B cell (primary cell): ENCODE data around the gene SPOP. TPM values are rescaled to one million over a fixed set of nuclear protein-coding genes. Genes with fewer than 3 reads are reported as not detected.

Source experiments
- ATAC-seq: fragments of 200-7000 bp; cut with Tn5 transposase; one replicate; pipeline ENCODE4 v1.10.0; 2021; ENCODE audit warnings: low read depth, mild to moderate bottlenecking, moderate number of reproducible peaks, moderate library complexity
- CTCF ChIA-PET: fragments of 350-600 bp; sonication (Branson Sonifier 250); formaldehyde crosslinking; loops from one replicate; lab custom pipeline; 2021; ENCODE audit warnings: antibody characterized with exemption, inconsistent platforms; lab: Charles Lee
- POLR2A ChIA-PET: fragments of 350-600 bp; sonication (Branson Sonifier 250); formaldehyde crosslinking; loops from one replicate; lab custom pipeline; 2021; ENCODE audit warnings: antibody characterized with exemption; lab: Charles Lee
- DNase-seq: peaks from one replicate; pipeline ENCODE4 v3.0.0; 2013
- H2AFZ ChIP-seq: 2 replicates; pipeline ENCODE4 v1.6.1; 2012; ENCODE audit warnings: mild to moderate bottlenecking, low read depth, low read length; ENCODE audit not compliant: insufficient read depth, poor library complexity, severe bottlenecking
- H3K27ac ChIP-seq, 2 donors: 1 replicate in 1 of 2; 2 replicates in 1 of 2; pipeline ENCODE4 v1.5.1; 2012 to 2013; ENCODE audit warnings: low read length in 2 of 2, mild to moderate bottlenecking in 2 of 2, moderate library complexity in 1 of 2
- H3K27me3 ChIP-seq, 4 experiments: fragments of 200-600 bp in 1 of 4; sonication (generic) in 1 of 4; replicated peaks in 1 of 4; 1 replicate in 2 of 4; 2 replicates in 2 of 4; pipeline versions ENCODE4 v1.6.1 to v1.7.0; 2013 to 2016; ENCODE audit warnings: low read length in 3 of 4, mild to moderate bottlenecking in 2 of 4, mixed read lengths in 1 of 4, moderate library complexity in 1 of 4; ENCODE audit not compliant: insufficient read depth in 4 of 4, control insufficient read depth in 3 of 4; ENCODE audit errors: control extremely low read depth in 1 of 4
- H3K36me3 ChIP-seq, 2 experiments: replicated peaks in 1 of 2; 1 replicate in 1 of 2; 2 replicates in 1 of 2; pipeline versions ENCODE4 v1.6.1 to v1.7.1; 2013; ENCODE audit warnings: low read length in 1 of 2; ENCODE audit not compliant: insufficient read depth in 2 of 2, control insufficient read depth in 1 of 2; ENCODE audit errors: control extremely low read depth in 1 of 2, extremely low read depth in 1 of 2
- H3K4me1 ChIP-seq, 2 donors: fragments of 200-600 bp in 1 of 2; sonication (generic) in 1 of 2; 1 replicate in 1 of 2; 2 replicates in 1 of 2; pipeline versions ENCODE4 v1.5.1 to v1.6.1; 2013 to 2017; ENCODE audit warnings: low read length in 2 of 2; ENCODE audit not compliant: control insufficient read depth in 2 of 2, insufficient read depth in 2 of 2
- H3K4me2 ChIP-seq: replicated peaks from 2 replicates; pipeline ENCODE3; 2012; ENCODE audit warnings: mild to moderate bottlenecking, low read depth, low read length; ENCODE audit not compliant: poor library complexity, severe bottlenecking
- H3K4me3 ChIP-seq, 5 experiments: fragments of 200-600 bp in 1 of 5; sonication (generic) in 1 of 5; 1 replicate in 3 of 5; 2 replicates in 2 of 5; pipeline versions ENCODE4 v1.5.1 to v1.7.0; 2011 to 2016; ENCODE audit warnings: low read length in 4 of 5, mild to moderate bottlenecking in 4 of 5, low read depth in 2 of 5, control low read depth in 1 of 5, moderate library complexity in 1 of 5; ENCODE audit not compliant: insufficient read depth in 1 of 5; ENCODE audit errors: control extremely low read depth in 1 of 5, extremely low read depth in 1 of 5
- H3K79me2 ChIP-seq: fragments of 200-600 bp; sonication (generic); one replicate; pipeline ENCODE4 v1.6.0; 2016; ENCODE audit warnings: low read length; ENCODE audit not compliant: control insufficient read depth, insufficient read depth
- H3K9ac ChIP-seq: fragments of 200-600 bp; sonication (generic); 2 replicates; pipeline ENCODE4 v1.6.1; 2017; ENCODE audit warnings: mild to moderate bottlenecking, low read length, moderate library complexity
- H3K9me3 ChIP-seq, 3 donors: one replicate each; pipeline versions ENCODE4 v1.6.1 to v1.7.1; 2013; ENCODE audit warnings: low read length in 2 of 3; ENCODE audit not compliant: control insufficient read depth in 2 of 3, insufficient read depth in 1 of 3; ENCODE audit errors: control extremely low read depth in 1 of 3
- H4K20me1 ChIP-seq: 2 replicates; pipeline ENCODE4 v1.6.0; 2012; ENCODE audit warnings: mild to moderate bottlenecking, low read length; ENCODE audit not compliant: insufficient read depth, control insufficient read depth, poor library complexity, severe bottlenecking
- H3K27ac Mint-ChIP-seq: one replicate; pipeline ENCODE4 v1.8.0; 2021; ENCODE audit warnings: mixed read lengths
- H3K27me3 Mint-ChIP-seq: one replicate; pipeline ENCODE4 v1.8.0; 2021; ENCODE audit warnings: mixed read lengths
- H3K4me1 Mint-ChIP-seq: one replicate; pipeline ENCODE4 v1.8.0; 2021; ENCODE audit warnings: mixed read lengths
- H3K4me3 Mint-ChIP-seq: one replicate; pipeline ENCODE4 v1.8.0; 2021; ENCODE audit warnings: mixed read lengths
- H3K9me3 Mint-ChIP-seq: one replicate; pipeline ENCODE4 v1.8.0; 2022; ENCODE audit warnings: mixed read lengths; ENCODE audit not compliant: insufficient read depth
- EZH2 ChIP-seq: IDR thresholded peaks from 2 replicates; pipeline ENCODE4 v1.6.1; 2012; ENCODE audit warnings: borderline replicate concordance, low read depth, mild to moderate bottlenecking, moderate library complexity, low read length; ENCODE audit not compliant: insufficient read depth, poor library complexity, severe bottlenecking
- WGBS: methylation state at CpG from one replicate; pipeline ENCODE4 v1.1.5; 2013; ENCODE audit warnings: missing lambda C conversion rate; ENCODE audit not compliant: insufficient coverage; 5-methylcytosine and 5-hydroxymethylcytosine counted together
- intact Hi-C: fragments of 100-400 bp; cut with micrococcal nuclease; formaldehyde crosslinking; loops from one replicate; pipeline ENCODE4 v1.10.0; 2022
- polyA plus RNA-seq: library from polyadenylated mRNA; depleted of rRNA; stranded (reverse); fragments of >200 nt; gene quantifications from 2 replicates; pipeline ENCODE4 v1.2.3, GENCODE V29; 2012
- total RNA-seq, 2 donors: library from RNA; stranded (reverse); fragments of 120-200 nt in 1 of 2; gene quantifications; 1 replicate in 1 of 2; 2 replicates in 1 of 2; pipeline versions ENCODE4 v1.2.3 to v1.2.4, GENCODE V29; 2013 to 2022
- TF ChIP-seq, protein P1 (sequence below): fragments of 200-600 bp; IDR thresholded peaks from one replicate; pipeline ENCODE4 v1.8.0; 2022; ENCODE audit warnings: antibody characterized with exemption, mild to moderate bottlenecking

Gene SPOP
- total and polyA plus RNA-seq, 2 donors (not counting 1 experiment from before 2014, with no cell fraction given) = 27.0 to 72.1 TPM

DNA sequence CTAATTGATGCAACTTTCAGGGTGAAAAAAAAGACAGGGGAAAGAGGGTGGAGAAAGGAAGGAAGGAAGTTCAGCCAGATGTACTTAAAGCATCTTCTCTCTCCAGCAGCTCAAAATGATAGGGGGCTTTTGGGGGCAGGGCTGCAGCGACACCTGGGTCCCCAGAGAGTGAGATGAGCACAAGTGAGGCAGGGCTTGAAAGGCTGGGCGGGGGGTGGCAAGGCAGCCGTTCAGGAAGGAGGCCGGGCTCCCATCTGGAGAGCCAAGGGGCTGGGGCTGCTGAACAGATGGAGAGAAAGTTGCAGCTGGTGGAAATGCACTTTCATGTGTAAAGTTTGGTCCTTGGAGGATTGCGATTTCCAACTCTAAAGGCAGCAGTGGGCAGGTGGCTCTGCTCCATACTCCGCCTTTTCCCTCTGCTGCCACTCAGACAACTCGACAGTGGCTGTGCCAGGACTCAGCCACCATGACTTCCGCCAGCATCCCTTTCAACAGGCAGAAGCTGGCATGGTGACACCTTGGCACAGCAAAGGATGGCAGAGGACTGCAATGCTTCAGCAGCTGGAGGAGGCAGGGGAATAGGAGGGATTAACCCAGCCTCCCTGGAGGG lies 22.2 kb upstream of the SPOP start:
- H3K4me3 Mint-ChIP-seq = no peak overlapping the region
- 23% methylated on average over 5 of the region's 8 CpGs for WGBS
- no peak for TF ChIP-seq EZH2
- TF ChIP-seq, protein P1, sequence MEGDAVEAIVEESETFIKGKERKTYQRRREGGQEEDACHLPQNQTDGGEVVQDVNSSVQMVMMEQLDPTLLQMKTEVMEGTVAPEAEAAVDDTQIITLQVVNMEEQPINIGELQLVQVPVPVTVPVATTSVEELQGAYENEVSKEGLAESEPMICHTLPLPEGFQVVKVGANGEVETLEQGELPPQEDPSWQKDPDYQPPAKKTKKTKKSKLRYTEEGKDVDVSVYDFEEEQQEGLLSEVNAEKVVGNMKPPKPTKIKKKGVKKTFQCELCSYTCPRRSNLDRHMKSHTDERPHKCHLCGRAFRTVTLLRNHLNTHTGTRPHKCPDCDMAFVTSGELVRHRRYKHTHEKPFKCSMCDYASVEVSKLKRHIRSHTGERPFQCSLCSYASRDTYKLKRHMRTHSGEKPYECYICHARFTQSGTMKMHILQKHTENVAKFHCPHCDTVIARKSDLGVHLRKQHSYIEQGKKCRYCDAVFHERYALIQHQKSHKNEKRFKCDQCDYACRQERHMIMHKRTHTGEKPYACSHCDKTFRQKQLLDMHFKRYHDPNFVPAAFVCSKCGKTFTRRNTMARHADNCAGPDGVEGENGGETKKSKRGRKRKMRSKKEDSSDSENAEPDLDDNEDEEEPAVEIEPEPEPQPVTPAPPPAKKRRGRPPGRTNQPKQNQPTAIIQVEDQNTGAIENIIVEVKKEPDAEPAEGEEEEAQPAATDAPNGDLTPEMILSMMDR = no peak
- H3K4me1 Mint-ChIP-seq = peaks cover 16% of the 10 kb centered on the region
- H3K27ac Mint-ChIP-seq = no peak overlapping the region
- H3K9ac ChIP-seq = no peak overlapping the region
- peaks cover 14 to 15% of the 10 kb centered on the region in 2 donors for H3K4me1 ChIP-seq
- H3K9me3 ChIP-seq = no peaks in the 10 kb centered on the region
- CTCF ChIA-PET = interaction anchor here (1.5 to 24.9 kb wide), 2 partner anchors 79 to 131 kb away, joined by 3 to 485 read pairs; partner anchors contain the start of gene NXPH3
- H3K4me3 ChIP-seq = no peak overlapping the region
- POLR2A ChIA-PET = no interaction called here
- H4K20me1 ChIP-seq = no peaks in the 10 kb centered on the region
- H3K27ac ChIP-seq = peak overlapping the region in 1 of 2 donors; percentile 14
- intact Hi-C loops = loop anchor here (10.0 kb wide), 2 partner anchors 205 to 285 kb away; partner anchors contain the start of genes NGFR and PHB1
- peaks cover 0 to 51% of the 10 kb centered on the region in 2 experiments for H3K36me3 ChIP-seq
- ATAC-seq (no peak), DNase-seq (no peak)
- H3K79me2 ChIP-seq = peaks cover 1% of the 10 kb centered on the region
- H3K27me3 Mint-ChIP-seq = no peaks in the 10 kb centered on the region
- no peaks in the 10 kb centered on the region for H3K9me3 Mint-ChIP-seq
- H3K4me2 ChIP-seq = no peak overlapping the region
- H3K27me3 ChIP-seq = no peaks in the 10 kb centered on the region
- no peak overlapping the region for H2AFZ ChIP-seq

GRCh38 chr17:49698005-49698404 lies 20.1 kb upstream of the SPOP start:
- Mint-ChIP-seq H3K4me1 (peaks cover 17% of the 10 kb centered on the region), H3K4me3 (no peak overlapping the region), H3K27ac (no peak overlapping the region), H3K9me3 (no peaks in the 10 kb centered on the region), H3K27me3 (no peaks in the 10 kb centered on the region)
- no peaks in the 10 kb centered on the region for H3K27me3 ChIP-seq
- H4K20me1 ChIP-seq = no peaks in the 10 kb centered on the region
- H3K36me3 ChIP-seq = peaks cover 0 to 31% of the 10 kb centered on the region in 2 experiments
- CTCF ChIA-PET = interaction anchor here (0.5 to 24.9 kb wide), 8 partner anchors 9 to 141 kb away, joined by 3 to 485 read pairs (median 4); partner anchors contain the start of genes FAM117A, NXPH3 and SLC35B1
- TF ChIP-seq EZH2 = no peak
- TF ChIP-seq, protein P1 = no peak
- H2AFZ ChIP-seq = no peak overlapping the region
- H3K79me2 ChIP-seq = no peaks in the 10 kb centered on the region
- no peak overlapping the region for H3K9ac ChIP-seq
- H3K4me1 ChIP-seq = peaks cover 16 to 19% of the 10 kb centered on the region in 2 donors
- no peak for DNase-seq
- no peaks in the 10 kb centered on the region for H3K9me3 ChIP-seq
- ATAC-seq = no peak
- intact Hi-C loops = no loop called here
- POLR2A ChIA-PET = no interaction called here
- H3K4me3 ChIP-seq = no peak overlapping the region
- no peak overlapping the region for H3K4me2 ChIP-seq
- 77% methylated on average over 5 of the region's 6 CpGs for WGBS
- H3K27ac ChIP-seq = no peak overlapping the region
